Measurements from ENCODE around the gene NPNT.

The NPNT gene

DNA sequence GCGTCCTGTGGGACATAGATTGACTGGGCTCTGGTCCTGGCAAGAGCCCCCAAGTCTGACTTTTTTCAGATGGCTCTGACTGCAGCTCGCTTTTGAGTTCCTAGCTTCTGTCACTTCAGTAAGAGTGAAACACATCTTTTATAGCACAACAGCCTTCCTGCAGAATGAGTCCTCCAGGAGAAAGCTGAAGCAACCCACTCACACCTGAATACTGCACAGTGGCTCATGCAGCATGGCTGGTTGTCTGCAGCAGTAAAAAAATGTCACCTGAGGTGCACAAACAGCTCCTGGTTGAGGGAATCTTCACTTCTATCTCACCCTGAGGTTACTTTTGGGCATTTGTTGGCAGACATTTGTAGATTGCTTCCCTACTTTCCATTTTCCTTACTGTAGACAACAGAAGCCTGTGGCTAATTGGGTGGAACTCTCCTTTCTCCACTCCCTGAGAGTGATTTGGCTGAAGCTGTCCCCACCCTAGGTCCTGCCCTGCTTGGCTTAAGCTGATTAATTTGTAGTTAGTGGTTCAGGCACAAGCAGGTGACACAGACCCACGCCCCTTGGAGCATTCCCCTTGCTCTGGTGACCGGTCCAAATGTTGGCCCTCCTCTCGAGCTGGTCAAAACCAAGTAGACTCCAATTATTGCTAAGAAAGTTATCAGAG is 99.7 kb downstream of the NPNT start:
- WGBS: 95% methylated on average over 5 of the region's 5 CpGs
- peaks cover 18% of the 10 kb centered on the region for H3K4me1 ChIP-seq (ENCODE audit: insufficient read depth, low read length)
- H3K9me3 ChIP-seq (ENCODE audit: insufficient read depth, low read depth, low read length): no peaks in the 10 kb centered on the region
- H3K27ac ChIP-seq (ENCODE audit: low read depth, low read length): no peak overlapping the region
- no peaks in the 10 kb centered on the region for H3K27me3 ChIP-seq (ENCODE audit: insufficient read depth, low read length)
- H3K9ac ChIP-seq (ENCODE audit: low read depth, low read length): no peak overlapping the region
- no peaks in the 10 kb centered on the region for H3K36me3 ChIP-seq (ENCODE audit: insufficient read depth, low read length)
- no peak overlapping the region for H3K4me3 ChIP-seq (ENCODE audit: low read length)

- WGBS: 94% methylated on average over 7 of the region's 7 CpGs
- Histone ChIP-seq H3K36me3 (ENCODE audit: insufficient read depth, low read length) (no peaks in the 10 kb centered on the region), H3K4me1 (ENCODE audit: insufficient read depth, low read length) (peaks cover 18% of the 10 kb centered on the region), H3K27ac (ENCODE audit: low read depth, low read length) (no peak overlapping the region), H3K9me3 (ENCODE audit: insufficient read depth, low read depth, low read length) (no peaks in the 10 kb centered on the region), H3K27me3 (ENCODE audit: insufficient read depth, low read length) (no peaks in the 10 kb centered on the region), H3K4me3 (ENCODE audit: low read length) (no peak overlapping the region), H3K9ac (ENCODE audit: low read depth, low read length) (no peak overlapping the region)
Measured at GRCh38 chr4:105996845-105997244, 101.6 kb downstream of the NPNT start.

DNA sequence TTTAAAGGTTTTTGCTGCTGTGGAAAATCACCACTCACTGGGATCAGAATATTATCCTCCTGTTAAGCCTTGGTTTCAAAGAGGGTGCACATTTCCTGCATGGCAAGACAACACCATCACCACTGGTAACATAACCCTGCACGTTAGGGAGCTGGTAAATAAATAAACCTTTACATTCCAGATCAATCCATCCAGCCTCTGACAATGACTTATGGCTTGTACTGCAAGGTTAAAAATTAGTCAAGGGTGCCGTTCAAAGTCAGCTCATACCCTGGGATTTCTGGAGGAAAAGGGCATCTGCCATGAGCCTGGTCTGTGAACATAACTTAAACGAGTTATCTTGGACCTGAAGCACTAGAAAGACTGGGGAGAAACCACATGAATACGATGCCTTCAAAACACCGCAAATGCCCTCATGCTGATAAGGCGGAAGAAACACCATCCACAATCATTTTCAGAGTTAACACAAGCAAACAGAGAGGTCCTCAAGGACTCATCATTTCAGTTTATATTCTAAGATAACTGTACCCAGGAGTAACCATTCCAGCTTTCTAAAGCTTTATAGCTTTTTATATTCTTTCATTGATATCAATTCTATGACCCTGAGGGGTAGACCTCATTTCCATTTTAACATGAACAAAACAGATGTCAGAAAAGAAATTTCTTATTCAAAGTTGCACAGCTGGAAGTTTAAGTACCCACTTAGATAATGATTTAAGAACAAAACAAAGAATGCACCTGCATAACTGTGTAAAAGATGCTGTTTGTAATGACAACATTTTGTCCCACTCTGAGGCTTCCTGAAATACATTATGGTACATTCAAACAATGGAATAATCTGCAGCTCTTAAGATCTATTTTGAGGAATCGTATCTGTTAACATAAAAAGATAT is 103.1 kb downstream of the NPNT start:
- H3K9ac ChIP-seq (ENCODE audit: low read depth, low read length): no peak overlapping the region
- peaks cover 18% of the 10 kb centered on the region for H3K4me1 ChIP-seq (ENCODE audit: insufficient read depth, low read length)
- no peak overlapping the region for H3K27ac ChIP-seq (ENCODE audit: low read depth, low read length)
- no peaks in the 10 kb centered on the region for H3K9me3 ChIP-seq (ENCODE audit: insufficient read depth, low read depth, low read length)
- no peaks in the 10 kb centered on the region for H3K36me3 ChIP-seq (ENCODE audit: insufficient read depth, low read length)
- no peaks in the 10 kb centered on the region for H3K27me3 ChIP-seq (ENCODE audit: insufficient read depth, low read length)
- H3K4me3 ChIP-seq (ENCODE audit: low read length): no peak overlapping the region
- 86% methylated on average over 6 of the region's 7 CpGs for WGBS

- no peak overlapping the region for H3K27ac ChIP-seq (ENCODE audit: low read depth, low read length)
- H3K9me3 ChIP-seq (ENCODE audit: insufficient read depth, low read depth, low read length): no peaks in the 10 kb centered on the region
- no peaks in the 10 kb centered on the region for H3K27me3 ChIP-seq (ENCODE audit: insufficient read depth, low read length)
- 91% methylated on average over 2 of the region's 2 CpGs for WGBS
- no peak overlapping the region for H3K4me3 ChIP-seq (ENCODE audit: low read length)
- peaks cover 17% of the 10 kb centered on the region for H3K4me1 ChIP-seq (ENCODE audit: insufficient read depth, low read length)
- no peak overlapping the region for H3K9ac ChIP-seq (ENCODE audit: low read depth, low read length)
- no peaks in the 10 kb centered on the region for H3K36me3 ChIP-seq (ENCODE audit: insufficient read depth, low read length)
Measured at GRCh38 chr4:106002994-106003393, 107.7 kb downstream of the NPNT start.

DNA sequence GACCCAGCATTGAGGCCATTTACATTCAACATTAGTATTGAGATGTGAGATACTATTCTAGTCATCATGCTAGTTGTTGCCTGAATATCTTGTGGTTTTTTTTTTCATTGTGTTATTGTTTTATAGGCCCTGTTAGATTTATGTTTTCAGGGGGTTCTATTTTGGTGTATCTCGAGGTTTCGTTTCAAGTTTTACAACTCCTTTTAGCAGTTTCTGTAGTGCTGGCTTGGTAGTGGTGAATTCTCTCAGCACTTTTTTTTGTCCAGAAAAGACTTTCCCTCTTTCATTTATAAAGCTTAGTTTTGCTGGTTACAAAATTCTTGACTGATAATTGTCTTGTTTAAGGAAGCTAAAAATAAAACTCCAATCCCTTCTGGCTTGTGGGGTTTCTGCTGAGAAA is 115.5 kb downstream of the NPNT start:
- no peaks in the 10 kb centered on the region for H3K36me3 ChIP-seq (ENCODE audit: insufficient read depth, low read length)
- no peak overlapping the region for H3K27ac ChIP-seq (ENCODE audit: low read depth, low read length)
- 100% methylated on average over 2 of the region's 2 CpGs for WGBS
- no peak overlapping the region for H3K9ac ChIP-seq (ENCODE audit: low read depth, low read length)
- no peaks in the 10 kb centered on the region for H3K27me3 ChIP-seq (ENCODE audit: insufficient read depth, low read length)
- no peak overlapping the region for H3K4me3 ChIP-seq (ENCODE audit: low read length)
- H3K4me1 ChIP-seq (ENCODE audit: insufficient read depth, low read length): no peaks in the 10 kb centered on the region
- H3K9me3 ChIP-seq (ENCODE audit: insufficient read depth, low read depth, low read length): no peaks in the 10 kb centered on the region

DNA sequence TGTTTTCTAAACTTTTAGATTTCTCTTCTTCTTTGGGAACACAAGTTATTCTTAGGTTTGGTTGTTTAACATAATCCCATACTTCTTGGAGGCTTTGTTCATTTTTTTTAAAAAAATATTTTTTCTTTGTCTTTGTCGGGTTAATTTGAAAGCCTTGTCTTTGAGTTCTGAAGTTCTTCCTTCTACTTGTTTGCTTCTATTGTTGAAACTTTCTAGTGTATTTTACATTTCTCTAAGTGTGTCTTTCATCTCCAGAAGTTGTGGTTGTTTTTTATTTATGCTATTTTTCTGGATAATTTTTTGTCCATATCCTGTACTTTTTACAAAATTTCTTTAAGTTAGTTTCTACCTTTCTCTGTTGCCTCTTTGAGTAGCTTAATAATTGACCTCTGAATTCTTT is 116.1 kb downstream of the NPNT start:
- H3K36me3 ChIP-seq (ENCODE audit: insufficient read depth, low read length): no peaks in the 10 kb centered on the region
- H3K9ac ChIP-seq (ENCODE audit: low read depth, low read length): no peak overlapping the region
- no peaks in the 10 kb centered on the region for H3K27me3 ChIP-seq (ENCODE audit: insufficient read depth, low read length)
- no peak overlapping the region for H3K4me3 ChIP-seq (ENCODE audit: low read length)
- no peak overlapping the region for H3K27ac ChIP-seq (ENCODE audit: low read depth, low read length)
- H3K9me3 ChIP-seq (ENCODE audit: insufficient read depth, low read depth, low read length): no peaks in the 10 kb centered on the region
- WGBS: no CpG with 5 or more reads among the region's 1 CpG
- H3K4me1 ChIP-seq (ENCODE audit: insufficient read depth, low read length): no peaks in the 10 kb centered on the region

DNA sequence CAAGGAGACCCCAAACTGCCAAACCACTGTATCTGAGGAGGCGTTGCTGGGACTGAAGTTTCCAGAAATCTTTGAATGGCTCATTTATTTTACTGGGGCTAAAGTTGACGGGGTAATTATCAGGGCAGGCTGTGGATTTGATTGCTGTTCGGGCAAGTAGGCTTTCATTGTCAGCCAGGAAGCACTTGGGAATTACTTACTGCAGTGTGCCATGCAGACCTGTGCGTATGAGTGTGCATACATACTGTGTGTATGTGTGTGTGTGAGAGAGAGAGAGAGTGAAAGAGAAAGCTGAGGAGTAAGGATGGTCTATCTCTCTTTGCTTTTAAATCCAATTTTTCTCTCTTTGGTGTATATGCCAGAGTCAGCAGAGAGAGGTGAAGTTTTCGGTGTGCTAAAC is 122.7 kb downstream of the NPNT start:
- Histone ChIP-seq H3K4me3 (ENCODE audit: low read length) (no peak overlapping the region), H3K9me3 (ENCODE audit: insufficient read depth, low read depth, low read length) (no peaks in the 10 kb centered on the region)
- 90% methylated on average over 4 of the region's 5 CpGs for WGBS

DNA sequence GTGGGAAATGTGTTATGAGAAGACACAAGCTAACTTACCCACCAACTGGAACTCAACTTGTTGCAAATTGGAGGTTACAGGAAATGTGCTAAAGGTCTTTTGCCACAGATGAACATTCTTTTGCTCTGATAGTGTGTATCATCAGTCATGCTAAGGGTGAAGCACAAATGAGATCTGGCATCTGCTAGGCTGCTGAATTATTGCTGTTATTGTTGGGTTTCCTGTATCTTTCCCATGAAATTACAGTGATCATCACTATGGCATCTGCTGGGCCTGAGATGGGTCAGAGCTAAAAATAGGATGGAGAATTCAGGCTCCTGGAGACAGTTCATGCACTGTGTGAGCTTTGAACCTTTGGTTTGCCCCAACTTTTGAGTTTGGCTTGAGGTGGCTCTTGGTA is 124.5 kb downstream of the NPNT start:
- no peak overlapping the region for H3K4me3 ChIP-seq (ENCODE audit: low read length)
- H3K27me3 ChIP-seq (ENCODE audit: insufficient read depth, low read length): no peaks in the 10 kb centered on the region
- H3K9me3 ChIP-seq (ENCODE audit: insufficient read depth, low read depth, low read length): no peaks in the 10 kb centered on the region
- no peak overlapping the region for H3K27ac ChIP-seq (ENCODE audit: low read depth, low read length)
- H3K9ac ChIP-seq (ENCODE audit: low read depth, low read length): no peak overlapping the region
- H3K36me3 ChIP-seq (ENCODE audit: insufficient read depth, low read length): no peaks in the 10 kb centered on the region
- H3K4me1 ChIP-seq (ENCODE audit: insufficient read depth, low read length): no peaks in the 10 kb centered on the region

More for the DNA sequence above, 122.7 kb downstream of the NPNT start:
- Histone ChIP-seq H3K4me1 (ENCODE audit: insufficient read depth, low read length) (no peaks in the 10 kb centered on the region), H3K9ac (ENCODE audit: low read depth, low read length) (no peak overlapping the region), H3K27me3 (ENCODE audit: insufficient read depth, low read length) (no peaks in the 10 kb centered on the region), H3K36me3 (ENCODE audit: insufficient read depth, low read length) (no peaks in the 10 kb centered on the region), H3K27ac (ENCODE audit: low read depth, low read length) (no peak overlapping the region)
